ENCODE data around the gene CRYBG2. TPM values are rescaled to one million over a fixed set of nuclear protein-coding genes. Genes with fewer than 3 reads are reported as not detected.
A peak's percentile ranks its signal among the peaks of the same experiment; 100 is the strongest.
"Not testable (repeated sequence)": the region's sequence is repeated elsewhere in the genome, so short reads cannot be mapped to it uniquely, and the experiment has no call there.

CRYBG2 gene
- total RNA-seq, 2 donors from 2014 or later = 12.8 to 30.3 TPM

DNA sequence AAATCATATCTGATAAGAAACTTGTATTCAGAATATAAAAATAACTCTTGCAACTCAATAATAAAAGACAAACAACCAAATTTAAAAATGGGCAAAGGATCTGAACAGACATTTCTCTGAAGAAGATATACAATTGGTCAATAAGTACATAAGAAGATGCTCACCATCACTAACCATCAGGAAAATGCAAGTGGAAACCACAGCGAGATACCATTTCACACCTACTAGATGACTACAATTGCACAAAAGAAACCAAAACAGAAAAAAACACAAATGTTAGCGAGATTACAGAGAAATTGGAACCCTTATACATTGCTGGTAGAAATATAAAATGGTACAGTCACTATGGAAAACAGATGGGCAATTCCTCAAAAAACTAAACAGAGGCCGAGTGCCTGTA lies 30.1 kb upstream of the CRYBG2 start:
- no peak for TF ChIP-seq CTCF (IDR thresholded peaks at IDR 0.05)
- no peak for DNase-seq
- Histone ChIP-seq H3K36me3 (no peaks in the 10 kb centered on the region), H3K4me3 (no peak overlapping the region), H3K9me3 (no peaks in the 10 kb centered on the region), H3K27ac (no peak overlapping the region), H3K9ac (ENCODE audit: low read depth in 2 of 2, low read length in 2 of 2) (no peak overlapping the region), H3K4me1 (no peaks in the 10 kb centered on the region), H3K27me3 (no peaks in the 10 kb centered on the region)
- intact Hi-C loops (cut with DNase I) = no loop called here

- intact Hi-C loops (cut with DNase I) = no loop called here
- no peak for TF ChIP-seq CTCF (IDR thresholded peaks at IDR 0.05)
- H3K27me3 ChIP-seq = no peaks in the 10 kb centered on the region
- no peak overlapping the region for H3K9ac ChIP-seq (ENCODE audit: low read depth in 2 of 2, low read length in 2 of 2)
- H3K9me3 ChIP-seq = no peaks in the 10 kb centered on the region
- H3K4me1 ChIP-seq = peaks cover 6% of the 10 kb centered on the region
- no peak overlapping the region for H3K4me3 ChIP-seq
- DNase-seq = no peak
- H3K27ac ChIP-seq = peak overlapping the region; percentile 4
- no peaks in the 10 kb centered on the region for H3K36me3 ChIP-seq
Measured at GRCh38 chr1:26378879-26379251, 24.9 kb upstream of the CRYBG2 start.

DNA sequence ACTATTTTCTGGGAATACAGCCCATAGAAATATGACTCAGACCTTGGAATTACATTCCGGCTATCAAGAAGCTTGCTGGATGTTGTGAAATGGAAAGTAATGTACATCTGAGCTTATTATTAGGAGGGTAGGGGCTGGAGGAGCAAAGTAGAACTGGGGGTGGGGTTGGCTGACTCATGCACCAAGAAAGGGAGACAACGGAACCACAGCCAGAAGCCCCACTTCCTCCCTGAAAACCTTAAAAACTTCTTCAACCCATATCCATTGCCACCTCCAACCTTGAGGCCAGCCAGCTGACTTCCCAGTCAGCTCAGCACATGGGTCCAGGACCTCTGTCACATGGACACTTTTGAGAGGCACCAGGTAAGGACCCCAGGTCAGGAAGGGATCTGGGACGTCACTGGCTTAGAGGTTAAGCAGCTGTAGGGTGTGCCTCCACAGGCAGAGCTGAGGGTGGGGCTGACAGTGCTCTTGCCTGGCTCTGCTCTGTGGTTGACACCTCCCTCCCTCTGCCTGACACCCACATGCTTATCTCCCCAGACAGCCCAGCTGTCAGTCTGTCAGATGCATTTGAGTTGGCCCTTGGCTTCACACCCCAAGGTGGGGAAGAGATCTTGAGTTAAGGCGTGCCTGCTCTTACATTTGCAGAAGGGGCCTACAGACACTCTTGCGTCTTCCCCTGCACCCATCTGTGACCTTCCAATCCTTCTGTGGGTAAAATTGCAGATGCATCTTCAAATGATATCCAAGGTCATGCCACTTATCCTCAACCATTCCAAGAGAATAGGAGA lies 24.4 kb upstream of the CRYBG2 start:
- Histone ChIP-seq H3K9me3 (no peaks in the 10 kb centered on the region), H3K4me3 (no peak overlapping the region), H3K27ac (peak overlapping the region; percentile 4), H3K9ac (ENCODE audit: low read depth in 2 of 2, low read length in 2 of 2) (no peak overlapping the region), H3K27me3 (no peaks in the 10 kb centered on the region), H3K4me1 (peaks cover 6% of the 10 kb centered on the region), H3K36me3 (no peaks in the 10 kb centered on the region)
- intact Hi-C loops (cut with DNase I) = no loop called here
- no peak for TF ChIP-seq CTCF (IDR thresholded peaks at IDR 0.05)
- DNase-seq = peak; percentile 38

GRCh38 chr1:26376050-26376449 lies 22.1 kb upstream of the CRYBG2 start:
- H3K4me3 ChIP-seq = no peak overlapping the region
- H3K27ac ChIP-seq = no peak overlapping the region
- no peak for TF ChIP-seq CTCF (IDR thresholded peaks at IDR 0.05)
- H3K27me3 ChIP-seq = no peaks in the 10 kb centered on the region
- intact Hi-C loops (cut with DNase I) = no loop called here
- no peaks in the 10 kb centered on the region for H3K9me3 ChIP-seq
- peaks cover 6% of the 10 kb centered on the region for H3K4me1 ChIP-seq
- H3K9ac ChIP-seq (ENCODE audit: low read depth in 2 of 2, low read length in 2 of 2) = no peak overlapping the region
- no peak for DNase-seq
- H3K36me3 ChIP-seq = no peaks in the 10 kb centered on the region

DNA sequence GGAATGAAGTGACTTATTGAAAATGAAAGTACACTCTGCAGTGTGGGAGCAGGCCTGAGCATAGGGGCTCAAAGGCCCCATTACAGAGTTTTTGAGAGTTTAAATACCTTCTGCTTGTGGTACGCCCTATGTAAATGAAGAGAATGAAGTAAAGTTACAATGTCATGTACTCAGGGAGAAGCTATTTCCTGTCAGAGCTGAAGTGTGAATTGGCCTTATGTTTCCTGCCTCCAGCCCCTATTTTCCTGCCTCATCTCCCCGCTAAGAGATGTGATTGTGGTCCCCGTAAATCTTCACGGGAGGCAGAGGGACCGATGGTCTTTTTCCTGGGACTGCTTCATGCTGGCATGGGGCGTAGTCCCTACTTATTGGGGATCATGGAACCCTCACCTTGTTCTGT lies 21.2 kb upstream of the CRYBG2 start:
- intact Hi-C loops (cut with DNase I) = no loop called here
- TF ChIP-seq CTCF (IDR thresholded peaks at IDR 0.05) = no peak
- Histone ChIP-seq H3K4me3 (no peak overlapping the region), H3K9ac (ENCODE audit: low read depth in 2 of 2, low read length in 2 of 2) (no peak overlapping the region), H3K27me3 (no peaks in the 10 kb centered on the region), H3K9me3 (no peaks in the 10 kb centered on the region), H3K36me3 (no peaks in the 10 kb centered on the region), H3K27ac (no peak overlapping the region), H3K4me1 (peaks cover 6% of the 10 kb centered on the region)
- DNase-seq = no peak

DNA sequence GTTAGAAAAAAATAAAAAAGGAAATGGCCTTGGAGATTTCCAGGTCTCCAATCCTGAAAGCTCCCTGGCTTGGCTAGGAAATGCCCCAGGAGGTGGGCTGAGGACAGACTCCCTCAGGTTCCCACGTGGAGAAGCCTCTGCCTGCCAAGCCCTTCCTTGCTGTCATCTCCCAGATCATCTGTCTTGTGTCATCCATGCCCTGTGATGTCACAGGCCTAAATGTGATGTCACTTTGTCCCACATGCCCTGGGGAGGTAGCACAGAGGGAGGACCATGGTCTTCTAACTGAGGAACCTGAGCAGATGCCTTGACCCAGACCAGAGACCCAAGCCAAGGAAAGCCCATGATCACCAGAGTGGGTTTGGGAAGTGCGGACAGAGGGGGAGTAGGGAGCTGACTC lies 20.4 kb upstream of the CRYBG2 start:
- H3K36me3 ChIP-seq; H3K4me1 ChIP-seq; H3K4me3 ChIP-seq; H3K9ac ChIP-seq (ENCODE audit: low read depth in 2 of 2, low read length in 2 of 2); DNase-seq; H3K27ac ChIP-seq; H3K27me3 ChIP-seq; intact Hi-C loops (cut with DNase I); H3K9me3 ChIP-seq: not testable (repeated sequence)
